H1 (cell line): Measurements from ENCODE around the gene KCNQ1. TPM values are rescaled to one million over a fixed set of nuclear protein-coding genes. Genes with fewer than 3 reads are reported as not detected.

Source experiments
- CTCF ChIA-PET: fragments of 300-600 bp; sonication (Branson Sonifier 250); formaldehyde crosslinking; loops from one replicate; lab custom pipeline; 2021; ENCODE audit not compliant: partially characterized antibody; lab: Charles Lee
- POLR2A ChIA-PET: fragments of 300-600 bp; sonication (Branson Sonifier 250); formaldehyde crosslinking; loops from one replicate; lab custom pipeline; 2021; ENCODE audit warnings: inconsistent platforms; ENCODE audit not compliant: partially characterized antibody; lab: Charles Lee
- DNase-seq, 2 experiments: peaks; one replicate each; pipeline versions ENCODE4 v3.0.0 to v3.0.0-alpha.2; 2010 to 2022; ENCODE audit warnings: low spot score in 2 of 2, low read depth in 1 of 2, mixed read lengths in 1 of 2
- FAIRE-seq: peaks from 2 replicates; lab custom pipeline; 2011; peaks lifted over from hg19 to GRCh38; lab: Jason Lieb, UNC
- H2AFZ ChIP-seq: 2 replicates; pipeline ENCODE4 v1.8.1; 2012; ENCODE audit warnings: low read length, inconsistent platforms
- H2AK5ac ChIP-seq: 2 replicates; pipeline ENCODE4 v1.6.1; 2013; ENCODE audit warnings: low read depth, low read length
- H2BK120ac ChIP-seq: replicated peaks from 2 replicates; pipeline ENCODE3; 2013; ENCODE audit warnings: low read depth, low read length, inconsistent platforms
- H2BK12ac ChIP-seq: 2 replicates; pipeline ENCODE4 v1.6.1; 2013; ENCODE audit warnings: low read depth, low read length
- H2BK15ac ChIP-seq: 2 replicates; pipeline ENCODE4 v1.6.1; 2013; ENCODE audit warnings: low read length
- H2BK20ac ChIP-seq: 2 replicates; pipeline ENCODE4 v1.6.1; 2013; ENCODE audit warnings: low read length
- H2BK5ac ChIP-seq: 2 replicates; pipeline ENCODE4 v1.6.1; 2013; ENCODE audit warnings: low read depth, low read length
- H3K14ac ChIP-seq: 2 replicates; pipeline ENCODE4 v1.6.1; 2013; ENCODE audit warnings: inconsistent platforms; ENCODE audit not compliant: insufficient read length
- H3K18ac ChIP-seq: 2 replicates; pipeline ENCODE4 v1.6.1; 2013; ENCODE audit warnings: low read length; ENCODE audit errors: extremely low read depth
- H3K23ac ChIP-seq: 2 replicates; pipeline ENCODE4 v1.6.1; 2013; ENCODE audit warnings: inconsistent platforms; ENCODE audit not compliant: insufficient read length
- H3K23me2 ChIP-seq: 2 replicates; pipeline ENCODE4 v1.6.1; 2013; ENCODE audit warnings: low read depth, low read length
- H3K27ac ChIP-seq: 2 replicates; pipeline ENCODE4 v1.6.1; 2011; ENCODE audit warnings: low read depth, low read length, inconsistent platforms
- H3K27me3 ChIP-seq, 4 experiments: replicated peaks in 1 of 4; 1 replicate in 1 of 4; 2 replicates in 3 of 4; pipeline versions ENCODE4 v1.6.1 to v1.8.1; 2011 to 2013; ENCODE audit warnings: low read length in 3 of 4, mild to moderate bottlenecking in 3 of 4, inconsistent platforms in 2 of 4, mixed read lengths in 2 of 4, moderate library complexity in 1 of 4; ENCODE audit not compliant: control insufficient read depth in 3 of 4, insufficient read depth in 3 of 4; ENCODE audit errors: extremely low read depth in 1 of 4
- H3K36me3 ChIP-seq, 4 experiments: 2 replicates each; pipeline versions ENCODE4 v1.6.1 to v1.8.1; 2011 to 2013; ENCODE audit warnings: mild to moderate bottlenecking in 4 of 4, low read length in 3 of 4, moderate library complexity in 2 of 4, control low read depth in 1 of 4, inconsistent platforms in 1 of 4; ENCODE audit not compliant: insufficient read depth in 4 of 4, control insufficient read depth in 2 of 4
- H3K4ac ChIP-seq: replicated peaks from 2 replicates; pipeline ENCODE3; 2013; ENCODE audit warnings: low read length, low read depth, mixed read lengths, inconsistent platforms; ENCODE audit not compliant: insufficient read length
- H3K4me1 ChIP-seq, 4 experiments: replicated peaks in 1 of 4; 1 replicate in 1 of 4; 2 replicates in 3 of 4; pipeline versions ENCODE4 v1.6.1 to v1.8.1; 2011 to 2013; ENCODE audit warnings: low read length in 3 of 4, inconsistent platforms in 2 of 4, mixed read lengths in 1 of 4; ENCODE audit not compliant: insufficient read depth in 4 of 4, control insufficient read depth in 3 of 4
- H3K4me2 ChIP-seq, 2 experiments: 2 replicates each; pipeline versions ENCODE4 v1.6.1 to v1.8.1; 2011 to 2013; ENCODE audit warnings: low read depth in 2 of 2, low read length in 2 of 2, control low read depth in 1 of 2, inconsistent platforms in 1 of 2, mild to moderate bottlenecking in 1 of 2; ENCODE audit not compliant: insufficient read depth in 1 of 2
- H3K4me3 ChIP-seq, 4 experiments: fragments of 200-600, 300-600 bp in 1 of 4; sonication (generic), shearing (Covaris generic), sonication (Bioruptor Twin) in 1 of 4; 2 replicates each; pipeline versions ENCODE4 v1.5.1 to v1.8.1; 2011 to 2016; ENCODE audit warnings: low read length in 4 of 4, low read depth in 3 of 4, control low read depth in 2 of 4, inconsistent platforms in 2 of 4, mild to moderate bottlenecking in 2 of 4, mixed read lengths in 1 of 4, moderate library complexity in 1 of 4; ENCODE audit not compliant: insufficient read depth in 2 of 4; ENCODE audit errors: extremely low read depth in 1 of 4
- H3K56ac ChIP-seq: replicated peaks from 2 replicates; pipeline ENCODE3; 2013; ENCODE audit warnings: low read depth, mild to moderate bottlenecking, mixed read lengths, low read length, inconsistent platforms; ENCODE audit not compliant: insufficient read length
- H3K79me1 ChIP-seq: 2 replicates; pipeline ENCODE4 v1.6.1; 2013; ENCODE audit warnings: low read depth, low read length, control low read depth
- H3K79me2 ChIP-seq, 2 experiments: 2 replicates each; pipeline versions ENCODE4 v1.6.1 to v1.8.1; 2012 to 2013; ENCODE audit warnings: low read length in 2 of 2, mild to moderate bottlenecking in 2 of 2, inconsistent platforms in 1 of 2; ENCODE audit not compliant: insufficient read depth in 2 of 2, control insufficient read depth in 1 of 2
- H3K9ac ChIP-seq, 4 experiments: replicated peaks in 1 of 4; 1 replicate in 1 of 4; 2 replicates in 3 of 4; pipeline versions ENCODE4 v1.6.1 to v1.8.1; 2011 to 2013; ENCODE audit warnings: low read depth in 3 of 4, low read length in 3 of 4, control low read depth in 2 of 4, mild to moderate bottlenecking in 2 of 4, moderate library complexity in 2 of 4, inconsistent platforms in 1 of 4; ENCODE audit errors: extremely low read depth in 1 of 4
- H3K9me3 ChIP-seq, 2 experiments: 2 replicates each; pipeline versions ENCODE4 v1.6.1 to v1.8.1; 2012 to 2013; ENCODE audit warnings: mild to moderate bottlenecking in 2 of 2, moderate library complexity in 2 of 2, control low read depth in 1 of 2, inconsistent platforms in 1 of 2, low read depth in 1 of 2, low read length in 1 of 2, mixed read lengths in 1 of 2; ENCODE audit not compliant: insufficient read depth in 2 of 2
- H4K20me1 ChIP-seq, 2 experiments: replicated peaks in 1 of 2; 2 replicates each; pipeline versions ENCODE3 to v1.8.1; 2011 to 2013; ENCODE audit warnings: inconsistent platforms in 2 of 2, low read length in 2 of 2, mild to moderate bottlenecking in 1 of 2; ENCODE audit not compliant: insufficient read depth in 2 of 2, control insufficient read depth in 1 of 2
- H4K5ac ChIP-seq: 2 replicates; pipeline ENCODE4 v1.6.1; 2013; ENCODE audit warnings: low read length, low read depth, mixed read lengths, inconsistent platforms; ENCODE audit not compliant: insufficient read length
- H4K8ac ChIP-seq: 2 replicates; pipeline ENCODE4 v1.8.0; 2013; ENCODE audit warnings: mild to moderate bottlenecking, moderate library complexity, low read length, inconsistent platforms; ENCODE audit not compliant: insufficient read depth; ENCODE audit errors: extremely low read depth
- H4K91ac ChIP-seq: replicated peaks from 2 replicates; pipeline ENCODE3; 2013; ENCODE audit warnings: low read length, mixed read lengths, inconsistent platforms; ENCODE audit not compliant: insufficient read length
- ATF2 ChIP-seq: IDR thresholded peaks from 2 replicates; pipeline ENCODE4 v1.6.1; 2012; ENCODE audit warnings: low read length, inconsistent platforms
- CTCF ChIP-seq, 3 experiments: IDR thresholded peaks; 1 replicate in 2 of 3; 2 replicates in 1 of 3; pipeline versions ENCODE4 v1.5.1 to v1.6.1; 2011; ENCODE audit warnings: low read length in 3 of 3, mild to moderate bottlenecking in 3 of 3, inconsistent platforms in 2 of 3, low read depth in 1 of 3, moderate library complexity in 1 of 3; ENCODE audit not compliant: insufficient read depth in 1 of 3; ENCODE audit errors: control extremely low read depth in 1 of 3
- KDM1A ChIP-seq: fragments of 200-600, 300-600 bp; sonication (generic); IDR thresholded peaks from 2 replicates; pipeline ENCODE4 v1.7.1; 2016; ENCODE audit warnings: mild to moderate bottlenecking, low read length, borderline replicate concordance
- RAD21 ChIP-seq, 2 experiments: IDR thresholded peaks in 1 of 2; conservative IDR thresholded peaks in 1 of 2; 2 replicates each; pipeline ENCODE4 v1.6.1; 2011; ENCODE audit warnings: low read depth in 2 of 2, low read length in 2 of 2, improper control_type of control experiment in 1 of 2, inconsistent platforms in 1 of 2, mild to moderate bottlenecking in 1 of 2, moderate library complexity in 1 of 2
- SP4 ChIP-seq: IDR thresholded peaks from 2 replicates; pipeline ENCODE4 v1.6.1; 2012; ENCODE audit warnings: low read length, inconsistent platforms
- WGBS, 2 experiments: shearing (Covaris generic) in 1 of 2; methylation state at CpG; one replicate each; pipeline versions ENCODE4 v1.1.6 to v1.1.7; 2013 to 2015; ENCODE audit warnings: low lambda C conversion rate in 2 of 2, mixed read lengths in 2 of 2, inconsistent platforms in 1 of 2, low coverage in 1 of 2, missing lambda C conversion rate in 1 of 2; ENCODE audit not compliant: insufficient replicate concordance in 2 of 2, insufficient coverage in 1 of 2, insufficient read length in 1 of 2; ENCODE audit errors: extremely low coverage in 1 of 2, missing lambda C conversion rate in 1 of 2; 5-methylcytosine and 5-hydroxymethylcytosine counted together
- polyA plus RNA-seq, 7 experiments: library from polyadenylated mRNA; depleted of rRNA in 3 of 7; stranded (reverse) in 5 of 7; unstranded in 2 of 7; fragments of >200 nt in 5 of 7; fragments of 200-250 nt in 2 of 7; gene quantifications; 1 replicate in 5 of 7; 2 replicates in 1 of 7; 4 replicates in 1 of 7; pipeline versions ENCODE4 v1.2.1 to v1.2.3, GENCODE V29; 2011 to 2013; ENCODE audit warnings: missing spikeins in 2 of 7, mixed read lengths in 2 of 7
- total RNA-seq: library from RNA; stranded (reverse); fragmentation: NEBNext Ultra II Directional; extraction: Animal tissue kit (Norgen Biotek cat#: 25700); gene quantifications from 2 replicates; pipeline ENCODE4 v1.2.1, GENCODE V29; 2021

KCNQ1 gene
- total and polyA plus RNA-seq, 2 of the 8 experiments (the other 6 are each of a cell fraction or from before 2014, with no cell fraction given) = 1.9 to 2.0 TPM

- no peak overlapping the region for H3K27ac ChIP-seq
- no peak overlapping the region for H2BK5ac ChIP-seq
- H2AK5ac ChIP-seq = no peak overlapping the region
- no peak overlapping the region for H2BK15ac ChIP-seq
- no peak overlapping the region for H4K91ac ChIP-seq
- peaks cover 0 to 40% (median 29%) of the 10 kb centered on the region in 4 experiments; a peak in 6 of 7 replicates for H3K27me3 ChIP-seq
- H3K4me1 ChIP-seq = no peaks in the 10 kb centered on the region
- ChIA-PET CTCF (interaction anchor here (0.6 kb wide), 1 partner anchor 140 kb away, joined by 5 read pairs; no protein-coding TSS in a partner anchor), POLR2A (no interaction called here)
- no peak overlapping the region for H2BK20ac ChIP-seq
- no peak overlapping the region for H3K9ac ChIP-seq
- no peaks in the 10 kb centered on the region; the same call in 1 of the 2 replicates for H3K79me1 ChIP-seq
- H2BK120ac ChIP-seq = no peak overlapping the region
- peaks cover 0 to 2% of the 10 kb centered on the region in 2 experiments; a peak in 2 of 4 replicates for H3K9me3 ChIP-seq
- TF ChIP-seq CTCF (IDR thresholded peaks at IDR 0.05; ENCODE audit: control extremely low read depth in 1 of 3, insufficient read depth in 1 of 3, low read depth in 1 of 3, low read length in 3 of 3) (no peak), RAD21 (IDR thresholded peaks at IDR 0.05 in 1 of 2, conservative IDR thresholded peaks at IDR 0.05 in 1 of 2; ENCODE audit: low read depth in 2 of 2, low read length in 2 of 2) (no peak), KDM1A (no peak), ATF2 (no peak), SP4 (no peak)
- no peak overlapping the region for H3K23ac ChIP-seq
- H3K56ac ChIP-seq = no peak overlapping the region
- H2BK12ac ChIP-seq = no peak overlapping the region
- H3K14ac ChIP-seq = no peak overlapping the region
- no peaks in the 10 kb centered on the region for H4K20me1 ChIP-seq
- H3K4me2 ChIP-seq = no peak overlapping the region
- H3K18ac ChIP-seq = no peak overlapping the region
- 88% methylated on average over 2 of the region's 2 CpGs; no CpG with 5 or more reads in 1 of the 2 experiments for WGBS, 2 experiments
- FAIRE-seq (no peak), DNase-seq (no peak)
- H3K4ac ChIP-seq = no peak overlapping the region
- no peak overlapping the region for H2AFZ ChIP-seq
- no peak overlapping the region for H4K8ac ChIP-seq
- H3K79me2 ChIP-seq = no peaks in the 10 kb centered on the region
- H3K4me3 ChIP-seq = no peak overlapping the region
- H3K36me3 ChIP-seq = no peaks in the 10 kb centered on the region
- H4K5ac ChIP-seq = no peak overlapping the region
- no peaks in the 10 kb centered on the region for H3K23me2 ChIP-seq
Measured at GRCh38 chr11:2754008-2754407, 309.2 kb downstream of the KCNQ1 start.
